Parathyroid adenoma (tissue), 2 donors: ENCODE data around the gene TM2D1.

ENCODE experiments used
- H2AFZ ChIP-seq: fragments of 300-600 bp; sonication (generic); one replicate; pipeline ENCODE4 v1.7.0; 2017; ENCODE audit warnings: antibody characterized with exemption, mild to moderate bottlenecking
- H3K27ac ChIP-seq: fragments of 300-600 bp; sonication (generic); one replicate; pipeline ENCODE4 v1.7.0; 2017
- H3K27me3 ChIP-seq: fragments of 300-600 bp; sonication (generic); one replicate; pipeline ENCODE4 v1.7.0; 2017; ENCODE audit warnings: low read length; ENCODE audit not compliant: control insufficient read depth, insufficient read depth
- H3K36me3 ChIP-seq: fragments of 300-600 bp; sonication (generic); one replicate; pipeline ENCODE4 v1.7.0; 2017; ENCODE audit warnings: low read length; ENCODE audit not compliant: control insufficient read depth, insufficient read depth
- H3K4me1 ChIP-seq: fragments of 300-600 bp; sonication (generic); one replicate; pipeline ENCODE4 v1.7.0; 2017; ENCODE audit warnings: control low read depth
- H3K4me2 ChIP-seq: fragments of 300-600 bp; sonication (generic); one replicate; pipeline ENCODE4 v1.7.0; 2017; ENCODE audit warnings: low read length
- H3K4me3 ChIP-seq: fragments of 300-600 bp; sonication (generic); one replicate; pipeline ENCODE4 v1.7.0; 2017; ENCODE audit warnings: low read depth, low read length
- H3K79me2 ChIP-seq: fragments of 300-600 bp; sonication (generic); one replicate; pipeline ENCODE4 v1.7.0; 2017; ENCODE audit warnings: control low read depth
- H3K9ac ChIP-seq: fragments of 300-600 bp; sonication (generic); one replicate; pipeline ENCODE4 v1.7.0; 2017; ENCODE audit warnings: mild to moderate bottlenecking
- H3K9me3 ChIP-seq: fragments of 300-600 bp; sonication (generic); one replicate; pipeline ENCODE4 v1.7.0; 2017; ENCODE audit warnings: low read length; ENCODE audit not compliant: control insufficient read depth
- CTCF ChIP-seq: fragments of 300-600 bp; sonication (generic); IDR thresholded peaks from one replicate; pipeline ENCODE4 v1.7.0; 2017; ENCODE audit warnings: antibody characterized with exemption, mild to moderate bottlenecking
- donor health status: primary hyperparathyroidism.

TM2D1 gene

DNA sequence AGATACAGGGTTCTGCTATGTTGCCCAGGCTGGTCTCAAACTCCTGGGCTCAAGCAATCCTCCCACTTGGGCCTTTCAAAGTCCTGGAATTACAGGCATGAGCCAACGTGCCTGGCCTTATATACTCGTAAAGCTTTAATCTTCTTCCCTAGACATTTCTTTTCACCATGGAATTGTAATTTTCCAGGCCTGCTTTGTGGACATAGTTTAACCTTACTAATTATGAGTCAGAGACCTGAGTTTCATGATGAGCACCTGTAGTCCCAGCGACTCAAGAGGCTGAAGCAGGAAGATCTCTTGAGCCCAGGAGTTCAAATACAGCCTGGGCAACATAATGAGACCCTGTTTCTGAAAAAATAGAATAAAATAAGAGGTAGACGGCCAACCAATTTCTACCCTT lies 29.6 kb upstream of the TM2D1 start:
- no peak overlapping the region for H2AFZ ChIP-seq
- no peak overlapping the region for H3K9ac ChIP-seq
- TF ChIP-seq CTCF = no peak
- no peak overlapping the region for H3K4me2 ChIP-seq
- no peak overlapping the region for H3K27ac ChIP-seq
- no peaks in the 10 kb centered on the region for H3K79me2 ChIP-seq
- no peak overlapping the region for H3K4me3 ChIP-seq
- no peaks in the 10 kb centered on the region for H3K9me3 ChIP-seq
- H3K4me1 ChIP-seq = no peaks in the 10 kb centered on the region
- H3K27me3 ChIP-seq = no peaks in the 10 kb centered on the region
- H3K36me3 ChIP-seq = no peaks in the 10 kb centered on the region

DNA sequence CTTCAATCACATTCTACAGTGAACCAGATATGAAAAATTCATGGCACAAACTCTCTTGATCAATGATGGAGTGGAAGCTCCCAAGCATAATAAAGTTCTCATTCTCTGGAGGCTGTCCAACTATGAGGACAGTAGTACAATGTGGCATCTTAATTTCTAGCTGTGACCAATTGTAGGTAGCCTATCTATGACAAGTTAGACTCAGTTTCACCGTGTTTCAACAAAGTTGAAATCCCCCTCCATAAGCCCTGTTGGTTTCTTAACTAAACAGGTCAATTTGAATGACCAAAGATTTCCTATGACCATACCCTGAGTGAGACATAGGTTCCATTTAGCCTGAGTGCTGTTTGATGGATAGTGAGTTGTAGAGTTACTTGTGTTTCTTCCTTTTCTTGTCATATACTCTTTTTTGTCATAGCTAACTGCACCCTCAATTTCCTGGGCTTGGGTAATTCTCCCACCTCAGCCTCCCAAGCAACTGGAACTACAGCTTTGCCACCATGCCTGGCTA lies 29.1 kb upstream of the TM2D1 start:
- no peak overlapping the region for H3K4me3 ChIP-seq
- H3K27me3 ChIP-seq = no peaks in the 10 kb centered on the region
- no peak overlapping the region for H2AFZ ChIP-seq
- H3K4me2 ChIP-seq = no peak overlapping the region
- H3K79me2 ChIP-seq = no peaks in the 10 kb centered on the region
- TF ChIP-seq CTCF = no peak
- H3K36me3 ChIP-seq = no peaks in the 10 kb centered on the region
- no peak overlapping the region for H3K27ac ChIP-seq
- H3K4me1 ChIP-seq = no peaks in the 10 kb centered on the region
- no peaks in the 10 kb centered on the region for H3K9me3 ChIP-seq
- no peak overlapping the region for H3K9ac ChIP-seq

- no peak overlapping the region for H3K27ac ChIP-seq
- no peaks in the 10 kb centered on the region for H3K36me3 ChIP-seq
- H3K79me2 ChIP-seq = no peaks in the 10 kb centered on the region
- H2AFZ ChIP-seq = no peak overlapping the region
- no peak for TF ChIP-seq CTCF
- no peaks in the 10 kb centered on the region for H3K27me3 ChIP-seq
- H3K4me1 ChIP-seq = no peaks in the 10 kb centered on the region
- no peak overlapping the region for H3K9ac ChIP-seq
- H3K9me3 ChIP-seq = no peaks in the 10 kb centered on the region
- H3K4me3 ChIP-seq = no peak overlapping the region
- no peak overlapping the region for H3K4me2 ChIP-seq
Measured at GRCh38 chr1:61752921-61753389, 28.0 kb upstream of the TM2D1 start.

DNA sequence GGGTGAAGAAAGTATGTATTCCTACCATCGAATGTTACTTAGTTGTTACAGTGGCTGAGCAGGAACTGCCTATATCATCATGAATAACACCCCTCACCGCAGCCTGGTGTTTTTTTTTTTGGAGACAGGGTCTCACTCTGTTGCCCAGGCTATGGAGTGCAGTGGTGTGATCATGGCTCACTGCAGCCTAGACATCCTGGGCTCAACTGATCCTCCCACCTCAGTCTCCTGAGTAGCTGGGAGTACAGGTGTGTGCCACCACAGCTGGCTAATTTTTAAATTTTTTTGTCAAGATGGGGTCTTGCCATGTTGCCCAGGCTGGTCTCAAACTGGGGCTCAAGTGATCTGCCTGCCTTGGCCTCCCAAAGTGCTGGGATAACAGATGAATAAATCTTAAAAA lies 24.6 kb upstream of the TM2D1 start:
- no peaks in the 10 kb centered on the region for H3K36me3 ChIP-seq
- no peak overlapping the region for H3K4me2 ChIP-seq
- TF ChIP-seq CTCF = no peak
- H3K9me3 ChIP-seq = no peaks in the 10 kb centered on the region
- H3K9ac ChIP-seq = no peak overlapping the region
- no peak overlapping the region for H3K4me3 ChIP-seq
- no peaks in the 10 kb centered on the region for H3K79me2 ChIP-seq
- H2AFZ ChIP-seq = no peak overlapping the region
- no peaks in the 10 kb centered on the region for H3K27me3 ChIP-seq
- H3K4me1 ChIP-seq = no peaks in the 10 kb centered on the region
- no peak overlapping the region for H3K27ac ChIP-seq

- Histone ChIP-seq H3K4me3 (no peak overlapping the region), H3K4me2 (no peak overlapping the region), H3K4me1 (peaks cover 2% of the 10 kb centered on the region), H3K27me3 (no peaks in the 10 kb centered on the region), H2AFZ (no peak overlapping the region), H3K9ac (no peak overlapping the region), H3K9me3 (no peaks in the 10 kb centered on the region), H3K79me2 (no peaks in the 10 kb centered on the region), H3K27ac (no peak overlapping the region), H3K36me3 (no peaks in the 10 kb centered on the region)
- TF ChIP-seq CTCF = no peak
Measured at GRCh38 chr1:61748566-61748965, 23.6 kb upstream of the TM2D1 start.
